ES-I3 (cell line): ENCODE results near the gene ZNF710.

Experiments used
- H3K36me3 ChIP-seq: 2 replicates; pipeline ENCODE4 v1.6.1; 2013; ENCODE audit warnings: mild to moderate bottlenecking, low read length, control low read depth, moderate library complexity; ENCODE audit not compliant: insufficient read depth
- H3K4me1 ChIP-seq: 2 replicates; pipeline ENCODE4 v1.6.1; 2013; ENCODE audit warnings: mild to moderate bottlenecking, control low read depth, low read length; ENCODE audit not compliant: insufficient read depth
- H3K9ac ChIP-seq: 2 replicates; pipeline ENCODE4 v1.6.1; 2013; ENCODE audit warnings: low read depth, mild to moderate bottlenecking, low read length, moderate library complexity
- H3K9me3 ChIP-seq: 2 replicates; pipeline ENCODE4 v1.6.1; 2013; ENCODE audit warnings: mild to moderate bottlenecking, low read length, moderate library complexity; ENCODE audit not compliant: control insufficient read depth, insufficient read depth

ZNF710 gene

GRCh38 chr15:90087454-90088154 is 86.5 kb downstream of the ZNF710 start:
- no peaks in the 10 kb centered on the region for H3K9me3 ChIP-seq
- no peaks in the 10 kb centered on the region for H3K36me3 ChIP-seq
- H3K9ac ChIP-seq: no peak overlapping the region
- H3K4me1 ChIP-seq: peaks cover under 1% of the 10 kb centered on the region; the same call in 1 of the 2 replicates

- Histone ChIP-seq H3K9me3 (no peaks in the 10 kb centered on the region), H3K4me1 (0 out of 2 replicates have a peak, but pooled peaks cover 4% of the 10 kb centered on the region), H3K9ac (no peak overlapping the region), H3K36me3 (no peaks in the 10 kb centered on the region)
Measured at GRCh38 chr15:90090226-90090848, 89.2 kb downstream of the ZNF710 start.

GRCh38 chr15:90091156-90091931 is 90.2 kb downstream of the ZNF710 start:
- no peaks in the 10 kb centered on the region for H3K36me3 ChIP-seq
- H3K4me1 ChIP-seq: peaks cover 8% of the 10 kb centered on the region; the same call in 1 of the 2 replicates
- H3K9ac ChIP-seq: no peak overlapping the region
- H3K9me3 ChIP-seq: no peaks in the 10 kb centered on the region

- no peaks in the 10 kb centered on the region for H3K36me3 ChIP-seq
- no peaks in the 10 kb centered on the region for H3K9me3 ChIP-seq
- no peak overlapping the region for H3K9ac ChIP-seq
- H3K4me1 ChIP-seq: peaks cover 18% of the 10 kb centered on the region
Measured at GRCh38 chr15:90095521-90095959, 94.4 kb downstream of the ZNF710 start.

- H3K9ac ChIP-seq: no peak overlapping the region
- H3K4me1 ChIP-seq: peaks cover 23% of the 10 kb centered on the region
- no peaks in the 10 kb centered on the region for H3K9me3 ChIP-seq
- no peaks in the 10 kb centered on the region for H3K36me3 ChIP-seq
Measured at GRCh38 chr15:90097475-90097874, 96.4 kb downstream of the ZNF710 start.

- H3K36me3 ChIP-seq: no peaks in the 10 kb centered on the region
- H3K9me3 ChIP-seq: no peaks in the 10 kb centered on the region
- H3K4me1 ChIP-seq: peaks cover 23% of the 10 kb centered on the region
- no peak overlapping the region for H3K9ac ChIP-seq
Measured at GRCh38 chr15:90099072-90099867, 98.1 kb downstream of the ZNF710 start.

GRCh38 chr15:90099868-90100831 is 99.0 kb downstream of the ZNF710 start:
- no peaks in the 10 kb centered on the region for H3K9me3 ChIP-seq
- no peak overlapping the region for H3K9ac ChIP-seq
- peaks cover 21% of the 10 kb centered on the region for H3K4me1 ChIP-seq
- no peaks in the 10 kb centered on the region for H3K36me3 ChIP-seq

GRCh38 chr15:90101130-90101968 is 100.2 kb downstream of the ZNF710 start:
- Histone ChIP-seq H3K4me1 (peaks cover 17% of the 10 kb centered on the region), H3K36me3 (no peaks in the 10 kb centered on the region), H3K9ac (peak overlapping the region; percentile 89), H3K9me3 (no peaks in the 10 kb centered on the region)

- Histone ChIP-seq H3K9ac (peak within 1 kb of the TSS; percentile 89), H3K9me3 (no peaks in the 10 kb centered on the region), H3K36me3 (no peaks in the 10 kb centered on the region), H3K4me1 (peaks cover 23% of the 10 kb centered on the region)
Measured at GRCh38 chr15:90101969-90102890, 101.1 kb downstream of the ZNF710 start, which contains the start of gene IDH2. Gene IDH2, minus strand, starts transcription at chr15:90102468. Its CDS starts 78 bp downstream, at chr15:90102390.

GRCh38 chr15:90103701-90104329 is 102.7 kb downstream of the ZNF710 start:
- peaks cover 16% of the 10 kb centered on the region; the same call in 1 of the 2 replicates for H3K4me1 ChIP-seq
- H3K9ac ChIP-seq: no peak overlapping the region
- no peaks in the 10 kb centered on the region for H3K9me3 ChIP-seq

GRCh38 chr15:90104551-90104950 is 103.4 kb downstream of the ZNF710 start:
- Histone ChIP-seq H3K4me1 (peaks cover 16% of the 10 kb centered on the region; the same call in 1 of the 2 replicates), H3K9me3 (no peaks in the 10 kb centered on the region), H3K36me3 (no peaks in the 10 kb centered on the region), H3K9ac (no peak overlapping the region)

More at GRCh38 chr15:90103701-90104329, 102.7 kb downstream of the ZNF710 start:
- no peaks in the 10 kb centered on the region for H3K36me3 ChIP-seq
